Stomach (tissue), 9 donors: ENCODE measurements around the gene MS4A2. TPM values are rescaled to one million over a fixed set of nuclear protein-coding genes. Genes with fewer than 3 reads are reported as not detected.
"Not testable (repeated sequence)": the region's sequence is repeated elsewhere in the genome, so short reads cannot be mapped to it uniquely, and the experiment has no call there.

Experiments
- DNase-seq, 2 donors: peaks; one replicate each; pipeline versions ENCODE4 v3.0.0 to v3.0.0-alpha.2; 2013 to 2019
- H3K27ac ChIP-seq, 5 donors: fragments of 200-600 bp in 4 of 5; sonication (generic) in 4 of 5; one replicate each; pipeline ENCODE4 v1.5.1; 2013 to 2019; ENCODE audit warnings: mild to moderate bottlenecking in 1 of 5, moderate library complexity in 1 of 5
- H3K27me3 ChIP-seq, 3 donors: fragments of 200-600 bp; sonication (generic); one replicate each; pipeline ENCODE4 v1.5.1; 2017 to 2019; ENCODE audit warnings: mixed run types in 1 of 3
- H3K36me3 ChIP-seq, 4 donors: fragments of 200-600 bp; sonication (generic); 1 replicate in 3 of 4; 2 replicates in 1 of 4; pipeline ENCODE4 v1.5.1; 2016 to 2019
- H3K4me1 ChIP-seq, 4 donors: fragments of 200-600 bp; sonication (generic); one replicate each; pipeline ENCODE4 v1.5.1; 2016 to 2019
- H3K4me3 ChIP-seq, 4 donors: fragments of 200-600 bp; sonication (generic) in 3 of 4; one replicate each; pipeline ENCODE4 v1.5.1; 2016 to 2019; ENCODE audit warnings: mild to moderate bottlenecking in 1 of 4
- H3K9me3 ChIP-seq, 4 donors: fragments of 200-600 bp; sonication (generic); one replicate each; pipeline ENCODE4 v1.5.1; 2016 to 2019
- EP300 ChIP-seq: sonication (generic); formaldehyde crosslinking; IDR thresholded peaks from one replicate; pipeline ENCODE4 v1.6.1; 2017; ENCODE audit warnings: antibody characterized with exemption
- POLR2A ChIP-seq, 4 donors: fragments of 450-650 bp; IDR thresholded peaks; one replicate each; pipeline ENCODE4 v1.6.1; 2016; ENCODE audit warnings: antibody characterized with exemption in 4 of 4, control low read depth in 2 of 4, mild to moderate bottlenecking in 1 of 4, moderate library complexity in 1 of 4
- POLR2AphosphoS5 ChIP-seq, 3 donors: sonication (generic); formaldehyde crosslinking; IDR thresholded peaks; one replicate each; pipeline ENCODE4 v1.6.1; 2016; ENCODE audit warnings: antibody characterized with exemption in 3 of 3
- WGBS, 5 donors: extraction: QIAGEN DNeasy Blood & Tissue Kit in 3 of 5; methylation state at CpG; one replicate each; pipeline versions ENCODE4 v1.1.5 to v1.1.7; 2013 to 2018; 5-methylcytosine and 5-hydroxymethylcytosine counted together
- intact Hi-C: fragments of 100-400 bp; cut with DNase I; formaldehyde crosslinking; loops from one replicate; pipeline ENCODE4 v1.15.1; 2023; ENCODE audit warnings: low total_unique reads
- polyA plus RNA-seq, 3 donors: library from polyadenylated mRNA; stranded (reverse); fragments of 200-250 nt; gene quantifications; one replicate each; pipeline ENCODE4 v1.2.3, GENCODE V29; 2013
- total RNA-seq, 5 donors: library from RNA; depleted of rRNA; stranded (reverse); fragments of >200 nt; gene quantifications; one replicate each; pipeline versions ENCODE4 v1.1.0 to v1.2.3, GENCODE V29; 2014 to 2016
- TF ChIP-seq, protein P1 (sequence below), 7 experiments: fragments of 450-650 bp in 4 of 7; fragments of 200-600 bp in 3 of 7; sonication (generic) in 3 of 7; IDR thresholded peaks; one replicate each; pipeline ENCODE4 v1.5.1; 2016 to 2019; ENCODE audit warnings: antibody characterized with exemption in 7 of 7, control low read depth in 2 of 7, mild to moderate bottlenecking in 1 of 7
- donor health status: healthy with polysubstance abuse.
- donor health status: Bipolar disorder and iron deficiency.
- donor health status: healthy.

The MS4A2 gene
- total and polyA plus RNA-seq, 8 donors = 0.23 to 7.9 (median 1.4) TPM; not detected in 2

DNA sequence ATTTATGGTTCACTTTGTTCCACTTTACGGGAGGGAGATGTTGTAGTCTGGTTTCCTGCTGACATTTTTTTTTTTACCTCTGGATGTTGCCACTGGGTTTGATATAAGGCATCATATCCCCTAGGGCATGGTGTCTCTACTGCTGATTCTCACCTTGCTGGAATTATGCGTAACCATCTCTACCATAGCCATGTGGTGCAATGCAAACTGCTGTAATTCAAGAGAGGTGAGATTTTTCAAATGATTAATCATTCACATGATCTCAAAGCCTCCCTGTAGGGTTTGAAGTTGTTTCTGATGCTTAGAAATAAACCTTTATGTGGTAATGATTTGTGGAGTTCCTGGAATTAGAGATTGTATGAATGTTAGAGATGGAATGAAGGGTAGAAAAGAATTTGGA lies 19.0 kb upstream of the MS4A2 start:
- H3K36me3 ChIP-seq = no peaks in the 10 kb centered on the region
- no peaks in the 10 kb centered on the region for H3K9me3 ChIP-seq
- TF ChIP-seq EP300 (no peak), POLR2A (IDR thresholded peaks at IDR 0.05) (no peak), POLR2AphosphoS5 (IDR thresholded peaks at IDR 0.05) (no peak)
- H3K4me1 ChIP-seq = no peaks in the 10 kb centered on the region
- no peak overlapping the region for H3K27ac ChIP-seq
- DNase-seq = no peak
- WGBS, 5 donors = 71 to 85% (median 80%) methylated on average over 2 of the region's 2 CpGs
- intact Hi-C loops = no loop called here
- H3K27me3 ChIP-seq = no peaks in the 10 kb centered on the region
- H3K4me3 ChIP-seq = no peak overlapping the region

DNA sequence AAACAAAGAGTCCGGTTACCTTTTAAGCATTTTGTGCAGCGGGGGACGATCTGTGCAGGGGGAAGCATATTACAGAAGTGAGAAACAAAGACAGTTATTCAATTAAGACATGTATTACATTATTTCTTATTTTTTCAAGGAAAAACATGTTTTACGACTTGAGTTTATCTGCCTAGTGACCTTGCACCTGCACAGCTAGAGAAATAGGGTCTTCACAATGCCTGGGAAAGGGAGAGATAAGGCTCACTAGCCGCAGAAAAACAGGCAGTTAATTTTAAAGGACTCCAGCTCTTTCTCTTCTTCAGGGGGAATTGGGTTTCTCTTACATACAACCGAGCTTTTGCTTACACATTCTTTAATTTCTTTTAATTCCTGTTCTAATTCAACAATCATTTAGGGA lies 16.8 kb upstream of the MS4A2 start:
- H3K27me3 ChIP-seq, H3K36me3 ChIP-seq, H3K9me3 ChIP-seq, intact Hi-C loops, H3K4me1 ChIP-seq, H3K4me3 ChIP-seq, H3K27ac ChIP-seq, DNase-seq: not testable (repeated sequence)
- 67 to 79% (median 74%) methylated on average over 6 of the region's 6 CpGs for WGBS, 5 donors

DNA sequence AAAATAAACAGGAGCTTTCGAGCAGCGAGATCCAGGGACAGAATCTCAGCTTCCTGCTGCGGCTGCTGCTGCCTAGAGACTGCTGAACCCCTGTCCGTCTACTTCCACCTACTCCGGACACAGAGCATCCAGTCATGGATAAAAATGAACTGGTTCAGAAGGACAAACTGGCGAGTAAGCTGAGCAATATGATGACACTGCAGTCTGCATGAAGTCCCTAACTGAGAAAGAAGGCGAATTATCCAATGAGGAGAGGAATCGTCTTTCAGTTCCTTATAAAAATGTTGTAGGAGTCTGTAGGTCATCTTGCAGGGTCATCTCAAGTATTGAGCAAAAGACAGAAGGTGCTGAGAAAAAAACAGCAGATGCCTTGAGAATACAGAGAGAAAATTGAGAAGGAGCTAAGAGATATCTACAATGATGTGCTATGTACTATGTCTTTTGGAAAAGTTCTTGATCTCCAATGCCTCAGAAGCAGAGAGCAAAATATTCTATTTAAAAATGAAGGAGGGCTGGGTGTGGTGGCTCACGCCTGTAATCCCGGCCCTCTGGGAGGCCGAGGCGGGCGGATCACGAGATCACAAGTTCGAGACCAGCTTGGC lies 11.1 kb upstream of the MS4A2 start:
- no peaks in the 10 kb centered on the region for H3K4me1 ChIP-seq
- H3K27ac ChIP-seq = no peak overlapping the region
- TF ChIP-seq, protein P1, sequence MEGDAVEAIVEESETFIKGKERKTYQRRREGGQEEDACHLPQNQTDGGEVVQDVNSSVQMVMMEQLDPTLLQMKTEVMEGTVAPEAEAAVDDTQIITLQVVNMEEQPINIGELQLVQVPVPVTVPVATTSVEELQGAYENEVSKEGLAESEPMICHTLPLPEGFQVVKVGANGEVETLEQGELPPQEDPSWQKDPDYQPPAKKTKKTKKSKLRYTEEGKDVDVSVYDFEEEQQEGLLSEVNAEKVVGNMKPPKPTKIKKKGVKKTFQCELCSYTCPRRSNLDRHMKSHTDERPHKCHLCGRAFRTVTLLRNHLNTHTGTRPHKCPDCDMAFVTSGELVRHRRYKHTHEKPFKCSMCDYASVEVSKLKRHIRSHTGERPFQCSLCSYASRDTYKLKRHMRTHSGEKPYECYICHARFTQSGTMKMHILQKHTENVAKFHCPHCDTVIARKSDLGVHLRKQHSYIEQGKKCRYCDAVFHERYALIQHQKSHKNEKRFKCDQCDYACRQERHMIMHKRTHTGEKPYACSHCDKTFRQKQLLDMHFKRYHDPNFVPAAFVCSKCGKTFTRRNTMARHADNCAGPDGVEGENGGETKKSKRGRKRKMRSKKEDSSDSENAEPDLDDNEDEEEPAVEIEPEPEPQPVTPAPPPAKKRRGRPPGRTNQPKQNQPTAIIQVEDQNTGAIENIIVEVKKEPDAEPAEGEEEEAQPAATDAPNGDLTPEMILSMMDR (IDR thresholded peaks at IDR 0.05) = no peak
- 78 to 91% (median 86%) methylated on average over 15 of the region's 15 CpGs for WGBS, 5 donors
- DNase-seq = no peak
- peaks cover 0 to 8% (median 3%) of the 10 kb centered on the region in 4 donors for H3K9me3 ChIP-seq
- H3K4me3 ChIP-seq = no peak overlapping the region
- intact Hi-C loops = no loop called here
- no peaks in the 10 kb centered on the region for H3K36me3 ChIP-seq
- no peaks in the 10 kb centered on the region for H3K27me3 ChIP-seq

DNA sequence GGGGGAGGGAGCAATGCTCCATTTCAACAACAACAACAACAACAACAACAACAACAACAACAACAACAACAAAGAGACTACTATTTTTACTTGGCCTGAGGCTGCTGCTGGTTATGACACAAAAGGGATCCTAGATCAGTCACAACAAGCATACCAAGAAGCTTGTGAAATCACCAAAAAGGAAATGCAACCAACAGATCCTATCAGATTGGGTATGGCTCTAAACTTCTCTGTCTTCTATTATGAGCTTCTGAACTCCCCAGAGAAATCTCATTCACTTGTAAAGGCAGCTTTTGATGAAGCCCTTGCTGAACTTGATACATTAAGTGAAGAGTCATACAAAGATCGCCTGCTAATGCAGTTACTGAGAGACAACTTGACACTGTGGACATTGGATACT lies 10.5 kb upstream of the MS4A2 start:
- DNase-seq = no peak

DNA sequence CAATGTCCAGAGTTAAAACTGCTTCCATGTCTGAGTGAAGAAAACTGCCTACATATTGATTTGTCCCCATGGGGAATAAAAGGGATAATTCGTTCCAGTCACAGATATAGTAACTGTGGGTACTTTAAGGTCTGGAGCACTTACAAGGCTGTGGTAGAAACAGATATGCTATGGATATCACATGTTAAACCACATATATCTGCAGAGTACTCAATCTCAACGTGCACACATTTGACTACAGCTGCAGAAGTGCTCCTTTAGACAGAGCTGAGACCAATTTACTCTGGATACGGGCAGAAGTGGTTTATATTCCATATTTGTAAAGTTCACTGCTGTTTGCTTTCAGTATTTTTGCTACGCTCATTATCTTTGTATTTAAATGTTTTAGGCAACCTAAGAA lies 9.7 kb upstream of the MS4A2 start:
- no peak overlapping the region for H3K4me3 ChIP-seq
- no peaks in the 10 kb centered on the region for H3K4me1 ChIP-seq
- TF ChIP-seq, protein P1 (IDR thresholded peaks at IDR 0.05) = no peak
- TF ChIP-seq POLR2A (IDR thresholded peaks at IDR 0.05) (no peak), POLR2AphosphoS5 (IDR thresholded peaks at IDR 0.05) (no peak), EP300 (no peak)
- WGBS, 5 donors = 51 to 74% (median 65%) methylated on average over 4 of the region's 4 CpGs
- DNase-seq = no peak
- no peak overlapping the region for H3K27ac ChIP-seq
- no peaks in the 10 kb centered on the region for H3K27me3 ChIP-seq
- peaks cover 0 to 8% (median 3%) of the 10 kb centered on the region in 4 donors for H3K9me3 ChIP-seq
- no peaks in the 10 kb centered on the region for H3K36me3 ChIP-seq
- intact Hi-C loops = no loop called here

More for the DNA sequence above, 10.5 kb upstream of the MS4A2 start:
- WGBS, 5 donors = 83 to 95% (median 88%) methylated on average over 1 of the region's 1 CpG
- Histone ChIP-seq H3K36me3 (no peaks in the 10 kb centered on the region), H3K4me3 (no peak overlapping the region), H3K4me1 (no peaks in the 10 kb centered on the region), H3K27me3 (no peaks in the 10 kb centered on the region), H3K27ac (no peak overlapping the region), H3K9me3 (peaks cover 0 to 8% (median 3%) of the 10 kb centered on the region in 4 donors)
- TF ChIP-seq, protein P1 (IDR thresholded peaks at IDR 0.05) = no peak
- TF ChIP-seq EP300 = no peak
- TF ChIP-seq POLR2A (IDR thresholded peaks at IDR 0.05) = no peak
- TF ChIP-seq POLR2AphosphoS5 (IDR thresholded peaks at IDR 0.05) = no peak
- intact Hi-C loops = no loop called here
